ENCODE measurements around the gene RRP9.

GRCh38 chr3:51930439-51930838 is 11.3 kb downstream of the RRP9 start:
- TF ChIP-seq POLR2A (IDR thresholded peaks at IDR 0.05; ENCODE audit: low read length) (no peak), GATA1 (IDR thresholded peaks at IDR 0.05; ENCODE audit: low read depth, low read length) (no peak)

Data from erythroblast (primary cell).